ENCODE results near the gene PRKCQ. TPM values are rescaled to one million over a fixed set of nuclear protein-coding genes. Genes with fewer than 3 reads are reported as not detected.

The PRKCQ gene
- total RNA-seq, 1 donor from 2014 or later: 2.3 TPM

DNA sequence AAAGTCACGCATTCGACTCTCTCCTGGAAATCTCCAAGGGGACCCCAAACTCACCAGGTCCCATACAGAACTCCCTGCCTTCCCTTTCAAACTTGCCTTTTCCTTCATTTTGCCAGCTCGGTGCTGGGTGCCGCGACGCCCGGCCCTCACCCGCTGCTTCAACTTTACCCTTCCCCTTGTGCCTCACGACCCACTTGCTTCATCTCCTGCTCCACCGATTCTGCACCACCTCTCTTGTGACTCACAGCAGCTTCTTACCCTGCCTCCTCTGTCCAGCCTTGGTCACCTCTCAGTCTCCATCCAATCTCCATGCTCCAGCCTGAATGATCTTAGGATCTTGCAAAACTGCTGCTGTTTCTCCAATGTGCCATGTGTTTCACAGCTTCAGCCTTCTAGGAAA, 59.9 kb downstream of the PRKCQ start:
- no peaks in the 10 kb centered on the region for H3K9me3 Mint-ChIP-seq
- peaks cover 5% of the 10 kb centered on the region for H3K27me3 Mint-ChIP-seq (ENCODE audit: low read depth)
- no peak for DNase-seq (ENCODE audit: low spot score in 2 of 2, unreplicated experiment in 2 of 2)
- TF ChIP-seq, protein P1, sequence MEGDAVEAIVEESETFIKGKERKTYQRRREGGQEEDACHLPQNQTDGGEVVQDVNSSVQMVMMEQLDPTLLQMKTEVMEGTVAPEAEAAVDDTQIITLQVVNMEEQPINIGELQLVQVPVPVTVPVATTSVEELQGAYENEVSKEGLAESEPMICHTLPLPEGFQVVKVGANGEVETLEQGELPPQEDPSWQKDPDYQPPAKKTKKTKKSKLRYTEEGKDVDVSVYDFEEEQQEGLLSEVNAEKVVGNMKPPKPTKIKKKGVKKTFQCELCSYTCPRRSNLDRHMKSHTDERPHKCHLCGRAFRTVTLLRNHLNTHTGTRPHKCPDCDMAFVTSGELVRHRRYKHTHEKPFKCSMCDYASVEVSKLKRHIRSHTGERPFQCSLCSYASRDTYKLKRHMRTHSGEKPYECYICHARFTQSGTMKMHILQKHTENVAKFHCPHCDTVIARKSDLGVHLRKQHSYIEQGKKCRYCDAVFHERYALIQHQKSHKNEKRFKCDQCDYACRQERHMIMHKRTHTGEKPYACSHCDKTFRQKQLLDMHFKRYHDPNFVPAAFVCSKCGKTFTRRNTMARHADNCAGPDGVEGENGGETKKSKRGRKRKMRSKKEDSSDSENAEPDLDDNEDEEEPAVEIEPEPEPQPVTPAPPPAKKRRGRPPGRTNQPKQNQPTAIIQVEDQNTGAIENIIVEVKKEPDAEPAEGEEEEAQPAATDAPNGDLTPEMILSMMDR (IDR thresholded peaks at IDR 0.05; ENCODE audit: unreplicated experiment): no peak
- no peak overlapping the region for H3K27ac Mint-ChIP-seq
- no peaks in the 10 kb centered on the region for H3K4me1 Mint-ChIP-seq
- no peaks in the 10 kb centered on the region for H3K36me3 Mint-ChIP-seq
- no peak overlapping the region for H3K4me3 Mint-ChIP-seq

DNA sequence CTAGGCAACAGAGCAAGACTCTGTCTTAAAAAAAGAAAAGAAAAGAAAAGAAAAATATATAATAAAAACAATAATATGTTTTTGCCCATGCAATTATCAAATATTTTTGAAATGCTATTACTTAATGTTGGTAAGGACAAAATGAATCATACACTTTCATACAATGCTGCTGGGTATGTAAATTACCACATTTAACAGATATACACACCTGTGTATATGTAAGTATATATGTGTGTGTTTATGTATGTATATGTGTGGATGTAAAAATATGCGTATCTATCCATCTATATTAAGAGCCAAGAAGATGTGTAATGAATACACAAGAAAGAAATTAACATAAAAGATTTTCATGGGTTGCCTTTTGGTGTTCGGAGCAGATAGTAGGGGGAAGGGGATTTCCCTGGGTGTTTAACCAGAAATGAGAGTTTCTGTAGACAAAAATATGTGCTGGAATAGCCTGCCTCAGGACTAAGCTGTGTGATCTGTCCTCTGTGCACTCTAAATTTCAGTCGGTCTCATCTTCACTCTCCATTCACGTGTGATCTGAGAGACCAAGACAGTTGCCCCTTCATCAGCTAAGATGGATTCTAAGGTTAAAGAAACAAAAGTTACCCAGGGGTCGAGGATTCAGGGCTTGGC, 61.2 kb downstream of the PRKCQ start:
- no peak overlapping the region for H3K27ac Mint-ChIP-seq
- no peak for DNase-seq (ENCODE audit: low spot score in 2 of 2, unreplicated experiment in 2 of 2)
- H3K4me1 Mint-ChIP-seq: no peaks in the 10 kb centered on the region
- no peaks in the 10 kb centered on the region for H3K36me3 Mint-ChIP-seq
- TF ChIP-seq, protein P1 (IDR thresholded peaks at IDR 0.05; ENCODE audit: unreplicated experiment): no peak
- H3K4me3 Mint-ChIP-seq: no peak overlapping the region
- H3K9me3 Mint-ChIP-seq: no peaks in the 10 kb centered on the region
- H3K27me3 Mint-ChIP-seq (ENCODE audit: low read depth): peaks cover 5% of the 10 kb centered on the region

DNA sequence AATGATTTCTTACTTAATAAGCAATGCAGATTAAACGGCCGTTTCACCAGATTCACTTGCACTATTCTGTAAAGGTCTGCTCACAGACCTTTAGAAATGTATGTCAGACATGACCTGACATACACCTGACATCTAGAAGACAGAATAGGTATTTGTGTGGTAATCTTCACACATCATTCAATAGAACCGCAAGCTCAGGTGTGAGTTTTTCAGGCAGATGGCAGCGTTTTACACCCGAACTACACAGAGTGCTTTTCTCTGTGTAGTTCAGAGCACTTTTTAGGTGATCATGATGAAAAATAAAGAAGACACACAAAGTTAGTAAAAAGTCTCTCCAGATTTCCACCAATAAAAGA, 63.2 kb downstream of the PRKCQ start:
- TF ChIP-seq, protein P1 (IDR thresholded peaks at IDR 0.05; ENCODE audit: unreplicated experiment): no peak
- Mint-ChIP-seq H3K36me3 (peaks cover 6% of the 10 kb centered on the region), H3K27ac (no peak overlapping the region), H3K9me3 (peaks cover 1% of the 10 kb centered on the region), H3K27me3 (ENCODE audit: low read depth) (peaks cover 5% of the 10 kb centered on the region), H3K4me3 (no peak overlapping the region), H3K4me1 (no peaks in the 10 kb centered on the region)
- DNase-seq (ENCODE audit: low spot score in 2 of 2, unreplicated experiment in 2 of 2): no peak

DNA sequence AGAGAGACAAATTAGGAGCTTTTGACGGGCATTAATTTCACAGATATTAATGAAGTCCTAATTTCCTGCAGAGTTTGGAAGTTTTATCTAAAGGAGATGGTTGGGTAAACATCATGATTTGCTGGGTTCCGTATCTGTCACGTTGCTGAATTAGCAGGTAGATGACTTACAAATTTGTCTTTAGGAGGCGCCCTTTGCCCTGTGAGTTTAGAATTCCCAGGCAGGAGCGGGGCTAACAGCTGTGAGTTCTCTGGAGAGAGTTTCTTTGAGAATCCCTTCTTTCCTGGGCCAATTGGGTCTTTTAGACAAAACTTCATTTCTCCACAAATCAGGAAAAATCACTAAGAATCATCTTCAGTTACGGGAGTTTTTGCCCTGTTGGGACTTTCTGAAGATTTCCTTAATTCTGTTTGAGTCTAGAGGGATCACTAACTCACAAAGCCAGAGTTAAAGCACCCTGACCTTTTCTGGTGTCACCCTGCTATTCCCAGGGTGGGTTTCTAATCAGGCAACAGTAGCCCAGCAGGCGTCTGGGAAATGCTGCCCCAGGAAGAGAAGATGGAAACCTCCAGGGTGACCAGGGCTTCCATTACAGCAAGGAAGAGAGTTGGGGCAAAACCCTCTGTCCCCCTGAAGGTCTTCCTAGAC, 63.7 kb downstream of the PRKCQ start:
- H3K36me3 Mint-ChIP-seq: peaks cover 11% of the 10 kb centered on the region
- no peak for DNase-seq (ENCODE audit: low spot score in 2 of 2, unreplicated experiment in 2 of 2)
- H3K4me1 Mint-ChIP-seq: no peaks in the 10 kb centered on the region
- peaks cover 5% of the 10 kb centered on the region for H3K27me3 Mint-ChIP-seq (ENCODE audit: low read depth)
- no peak overlapping the region for H3K27ac Mint-ChIP-seq
- H3K9me3 Mint-ChIP-seq: peaks cover 6% of the 10 kb centered on the region
- TF ChIP-seq, protein P1 (IDR thresholded peaks at IDR 0.05; ENCODE audit: unreplicated experiment): no peak
- H3K4me3 Mint-ChIP-seq: no peak overlapping the region

DNA sequence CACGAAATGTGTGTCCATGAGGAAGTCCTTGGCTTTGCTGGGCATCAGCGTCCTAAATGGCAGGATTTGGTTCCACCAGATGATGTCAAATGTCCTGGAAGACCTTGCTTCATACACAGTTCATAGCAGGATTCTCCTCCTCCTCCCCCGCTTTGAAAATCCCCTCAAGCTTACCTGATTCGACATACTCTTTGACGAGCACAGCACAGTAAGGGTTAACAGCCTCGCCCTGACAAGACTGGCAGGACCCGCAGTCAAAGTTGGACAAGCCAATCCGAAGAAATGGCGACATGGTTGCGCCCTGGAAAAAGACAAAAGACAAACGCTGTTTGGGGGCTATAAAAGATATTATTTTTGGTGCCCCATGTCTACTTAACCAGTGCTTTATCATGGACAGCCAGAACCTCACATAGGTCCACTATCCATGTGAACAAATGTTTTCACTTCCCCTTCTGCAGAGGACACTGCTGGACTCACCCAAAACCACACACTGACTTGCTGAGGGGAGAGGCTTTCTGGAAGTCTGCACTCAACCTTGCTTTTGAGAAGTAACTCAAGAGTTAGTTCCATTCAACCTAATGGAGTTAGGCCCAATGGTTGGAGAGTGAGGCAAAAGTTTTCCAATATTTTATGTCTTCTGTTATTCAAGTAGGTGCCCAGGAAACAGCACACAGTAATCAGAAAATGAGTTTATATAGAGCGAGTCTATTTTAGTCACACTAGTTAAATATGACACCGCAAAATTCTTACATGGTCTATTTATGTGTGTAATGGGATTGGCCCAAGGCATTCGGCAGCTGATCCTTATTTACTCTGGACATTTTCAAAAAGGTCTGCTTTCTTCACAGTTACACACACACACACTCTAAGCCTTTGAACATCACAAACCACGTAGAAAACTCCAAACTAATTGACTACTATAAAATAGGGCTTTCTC, 65.0 kb downstream of the PRKCQ start:
- Mint-ChIP-seq H3K36me3 (peaks cover 19% of the 10 kb centered on the region), H3K4me1 (no peaks in the 10 kb centered on the region), H3K9me3 (peaks cover 15% of the 10 kb centered on the region), H3K4me3 (no peak overlapping the region), H3K27me3 (ENCODE audit: low read depth) (peaks cover under 1% of the 10 kb centered on the region), H3K27ac (no peak overlapping the region)
- DNase-seq (ENCODE audit: low spot score in 2 of 2, unreplicated experiment in 2 of 2): no peak
- TF ChIP-seq, protein P1 (IDR thresholded peaks at IDR 0.05; ENCODE audit: unreplicated experiment): no peak
